ENCODE measurements around the gene CARD11. TPM values are rescaled to one million over a fixed set of nuclear protein-coding genes. Genes with fewer than 3 reads are reported as not detected.

CARD11 gene
- total and polyA plus RNA-seq, 11 donors = 0.15 to 3.2 (median 0.33) TPM; not detected in 2

- no peak overlapping the region for H3K4me3 ChIP-seq
- H3K36me3 ChIP-seq = no peaks in the 10 kb centered on the region
- no peaks in the 10 kb centered on the region for H3K4me1 ChIP-seq
- no peaks in the 10 kb centered on the region for H3K27me3 ChIP-seq
- intact Hi-C loops (cut with DNase I) = loop anchor here in 3 of 10 donors (2.0 to 10.0 kb wide), 3 partner anchors 787 to 1009 kb away; no protein-coding TSS in a partner anchor
- 60 to 71% (median 65%) methylated on average over 6 to 7 of the region's 7 CpGs for WGBS, 4 donors
- no peak for ATAC-seq
- TF ChIP-seq CTCF (IDR thresholded peaks at IDR 0.05) (no peak), POLR2A (IDR thresholded peaks at IDR 0.05) (no peak)
- H3K9me3 ChIP-seq = no peaks in the 10 kb centered on the region
- no peak for DNase-seq
- H3K27ac ChIP-seq = no peak overlapping the region
Observed at GRCh38 chr7:2887816-2888215, 155.9 kb downstream of the CARD11 start.

GRCh38 chr7:2886900-2887299, 156.8 kb downstream of the CARD11 start:
- no peaks in the 10 kb centered on the region for H3K36me3 ChIP-seq
- no peaks in the 10 kb centered on the region for H3K27me3 ChIP-seq
- 19 to 30% (median 25%) methylated on average over 12 of the region's 12 CpGs for WGBS, 4 donors
- intact Hi-C loops (cut with DNase I) = loop anchor here in 3 of 10 donors (2.0 to 10.0 kb wide), 3 partner anchors 788 to 1010 kb away; no protein-coding TSS in a partner anchor
- peak in 1 of 5 donors; percentile 41 for DNase-seq
- H3K9me3 ChIP-seq = no peaks in the 10 kb centered on the region
- peak in 3 of 4 donors; percentile 64 to 81 (median 66) for ATAC-seq
- H3K4me3 ChIP-seq = no peak overlapping the region
- TF ChIP-seq CTCF (IDR thresholded peaks at IDR 0.05) (peak; percentile 31 to 63 (median 49)), POLR2A (IDR thresholded peaks at IDR 0.05) (no peak)
- no peaks in the 10 kb centered on the region for H3K4me1 ChIP-seq
- no peak overlapping the region for H3K27ac ChIP-seq

GRCh38 chr7:2886391-2886790, 157.3 kb downstream of the CARD11 start:
- DNase-seq = no peak
- WGBS, 4 donors = 57 to 64% (median 59%) methylated on average over 5 of the region's 5 CpGs
- H3K27ac ChIP-seq = no peak overlapping the region
- no peaks in the 10 kb centered on the region for H3K9me3 ChIP-seq
- H3K4me3 ChIP-seq = no peak overlapping the region
- no peaks in the 10 kb centered on the region for H3K36me3 ChIP-seq
- intact Hi-C loops (cut with DNase I) = loop anchor here in 3 of 10 donors (2.0 to 10.0 kb wide), 3 partner anchors 788 to 1011 kb away; no protein-coding TSS in a partner anchor
- H3K27me3 ChIP-seq = no peaks in the 10 kb centered on the region
- no peak for TF ChIP-seq CTCF (IDR thresholded peaks at IDR 0.05)
- no peak for TF ChIP-seq POLR2A (IDR thresholded peaks at IDR 0.05)
- H3K4me1 ChIP-seq = no peaks in the 10 kb centered on the region
- no peak for ATAC-seq

GRCh38 chr7:2884161-2884560, 159.5 kb downstream of the CARD11 start:
- Histone ChIP-seq H3K4me3 (no peak overlapping the region), H3K36me3 (no peaks in the 10 kb centered on the region), H3K4me1 (no peaks in the 10 kb centered on the region), H3K27me3 (no peaks in the 10 kb centered on the region), H3K27ac (no peak overlapping the region), H3K9me3 (no peaks in the 10 kb centered on the region)
- no peak for ATAC-seq
- TF ChIP-seq POLR2A (IDR thresholded peaks at IDR 0.05) = no peak
- TF ChIP-seq CTCF (IDR thresholded peaks at IDR 0.05) = no peak
- WGBS, 4 donors = 77 to 85% (median 80%) methylated on average over 9 of the region's 9 CpGs
- intact Hi-C loops (cut with DNase I) = loop anchor here in 1 of 10 donors (10.0 kb wide), 1 partner anchor 791 kb away; no protein-coding TSS in a partner anchor
- DNase-seq = no peak

Measured in heart left ventricle (tissue), 16 donors.